AG10803 (cell line): ENCODE results near the gene STAT3.

Experiments
- DNase-seq: peaks from one replicate; pipeline ENCODE4 v3.0.0; 2010; ENCODE audit warnings: low read depth
- H3K4me3 ChIP-seq: 2 replicates; pipeline ENCODE4 v1.5.1; 2011; ENCODE audit warnings: mild to moderate bottlenecking, low read length, control low read depth
- CTCF ChIP-seq: conservative IDR thresholded peaks from 2 replicates; pipeline ENCODE4 v1.5.1; 2011; ENCODE audit warnings: mild to moderate bottlenecking, low read length, control low read depth, inconsistent platforms

The STAT3 gene

DNA sequence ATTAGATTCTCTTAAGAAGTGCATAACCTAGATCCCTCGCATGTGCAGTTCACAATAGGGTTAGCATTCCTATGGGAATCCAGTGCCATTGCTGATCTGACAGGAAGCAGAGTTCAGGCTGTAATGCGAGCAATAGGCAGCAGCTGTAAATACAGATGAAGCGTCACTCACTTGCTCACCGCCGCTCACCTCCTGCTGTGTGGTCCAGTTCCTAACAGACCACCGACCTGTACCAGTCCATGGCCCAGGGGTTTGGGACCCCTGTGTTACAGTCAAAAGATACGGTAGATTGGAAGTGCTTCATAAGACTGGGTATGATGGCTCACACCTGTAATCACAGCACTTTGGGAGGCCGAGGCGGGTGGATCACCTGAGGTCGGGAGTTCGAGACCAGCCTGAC, 97.1 kb downstream of the STAT3 start:
- no peak for TF ChIP-seq CTCF
- DNase-seq, result no peak
- H3K4me3 ChIP-seq, result no peak overlapping the region

- no peak for DNase-seq
- no peak overlapping the region for H3K4me3 ChIP-seq
- no peak for TF ChIP-seq CTCF
Measured at GRCh38 chr17:42290577-42290976, 97.7 kb downstream of the STAT3 start.

- H3K4me3 ChIP-seq, result no peak overlapping the region
- no peak for TF ChIP-seq CTCF
Measured at GRCh38 chr17:42289611-42290181, 98.5 kb downstream of the STAT3 start.

GRCh38 chr17:42288803-42289610, 99.2 kb downstream of the STAT3 start:
- no peak for TF ChIP-seq CTCF
- DNase-seq, result no peak
- peak overlapping the region; percentile 54 for H3K4me3 ChIP-seq

More at GRCh38 chr17:42289611-42290181, 98.5 kb downstream of the STAT3 start:
- no peak for DNase-seq

GRCh38 chr17:42287977-42288802, 100.1 kb downstream of the STAT3 start, which contains the start of gene STAT5A:
TSS of gene STAT5A (plus strand) at chr17:42288498. CDS start at chr17:42289412, 914 bp downstream.
- no peak for TF ChIP-seq CTCF
- H3K4me3 ChIP-seq, result peak within 1 kb of the TSS; percentile 54
- DNase-seq, result peak; percentile 80

- DNase-seq, result peak; percentile 34
- TF ChIP-seq CTCF, result no peak
- peak overlapping the region; percentile 54 for H3K4me3 ChIP-seq
Measured at GRCh38 chr17:42287305-42287976, 100.8 kb downstream of the STAT3 start.
